ENCODE results near the gene CASP8.
A peak's percentile ranks its signal among the peaks of the same experiment; 100 is the strongest.

Gene CASP8

GRCh38 chr2:201308914-201309313 is 48.6 kb downstream of the CASP8 start:
- DNase-seq (ENCODE audit: low read depth) = no peak
- no peak overlapping the region for H3K4me3 ChIP-seq (replicated peaks; ENCODE audit: low read depth, low read length)
- no peak for TF ChIP-seq CTCF (IDR thresholded peaks at IDR 0.05; ENCODE audit: low read length, missing control alignments)

- no peak overlapping the region for H3K4me3 ChIP-seq (replicated peaks; ENCODE audit: low read depth, low read length)
- no peak for DNase-seq (ENCODE audit: low read depth)
- no peak for TF ChIP-seq CTCF (IDR thresholded peaks at IDR 0.05; ENCODE audit: low read length, missing control alignments)
These were observed 53.0 kb downstream of the CASP8 start for GRCh38 chr2:201313362-201313761.

- H3K4me3 ChIP-seq (replicated peaks; ENCODE audit: low read depth, low read length) = no peak overlapping the region
- no peak for DNase-seq (ENCODE audit: low read depth)
- TF ChIP-seq CTCF (IDR thresholded peaks at IDR 0.05; ENCODE audit: low read length, missing control alignments) = no peak
These were observed 59.2 kb downstream of the CASP8 start for GRCh38 chr2:201319511-201319910.

- TF ChIP-seq CTCF (IDR thresholded peaks at IDR 0.05; ENCODE audit: low read length, missing control alignments) = no peak
- H3K4me3 ChIP-seq (replicated peaks; ENCODE audit: low read depth, low read length) = no peak overlapping the region
- DNase-seq (ENCODE audit: low read depth) = no peak
These were observed 59.9 kb downstream of the CASP8 start for GRCh38 chr2:201320257-201320656.

GRCh38 chr2:201320701-201321100 is 60.4 kb downstream of the CASP8 start:
- peak; percentile 4 for DNase-seq (ENCODE audit: low read depth)

GRCh38 chr2:201322772-201323171 is 62.4 kb downstream of the CASP8 start:
- no peak overlapping the region for H3K4me3 ChIP-seq (replicated peaks; ENCODE audit: low read depth, low read length)
- TF ChIP-seq CTCF (IDR thresholded peaks at IDR 0.05; ENCODE audit: low read length, missing control alignments) = no peak
- DNase-seq (ENCODE audit: low read depth) = no peak

More at GRCh38 chr2:201320701-201321100, 60.4 kb downstream of the CASP8 start:
- H3K4me3 ChIP-seq (replicated peaks; ENCODE audit: low read depth, low read length) = no peak overlapping the region
- no peak for TF ChIP-seq CTCF (IDR thresholded peaks at IDR 0.05; ENCODE audit: low read length, missing control alignments)

GRCh38 chr2:201327678-201328077 is 67.3 kb downstream of the CASP8 start:
- H3K4me3 ChIP-seq (replicated peaks; ENCODE audit: low read depth, low read length) = no peak overlapping the region
- DNase-seq (ENCODE audit: low read depth) = no peak
- TF ChIP-seq CTCF (IDR thresholded peaks at IDR 0.05; ENCODE audit: low read length, missing control alignments) = no peak
